Measurements from ENCODE around the gene MYO18A. TPM values are rescaled to one million over a fixed set of nuclear protein-coding genes. Genes with fewer than 3 reads are reported as not detected.

MYO18A gene
- total RNA-seq, 1 experiment from 2014 or later, result 24.0 TPM

- no peaks in the 10 kb centered on the region for H3K9me3 Mint-ChIP-seq (ENCODE audit: unreplicated experiment)
- H3K36me3 Mint-ChIP-seq (ENCODE audit: insufficient read depth, unreplicated experiment), result peaks cover 12% of the 10 kb centered on the region
- intact Hi-C loops (cut with micrococcal nuclease), result no loop called here
- H3K27me3 Mint-ChIP-seq (ENCODE audit: insufficient read depth, unreplicated experiment), result no peaks in the 10 kb centered on the region
- H3K4me3 Mint-ChIP-seq (ENCODE audit: unreplicated experiment), result peak overlapping the region; percentile 81
- peak; percentile 75 for DNase-seq (ENCODE audit: unreplicated experiment)
- ChIA-PET CTCF (interaction anchor here (0.6 to 9.9 kb wide), 11 partner anchors 21 to 89 kb away, joined by 3 to 191 read pairs (median 6); no protein-coding TSS in a partner anchor), POLR2A (interaction anchor here (0.6 to 8.8 kb wide), 15 partner anchors 14 to 463 kb away, joined by 3 to 231 read pairs (median 10); partner anchors contain the start of genes NUFIP2, PHF12 and RPL23A)
- H3K27ac Mint-ChIP-seq (ENCODE audit: low read depth, unreplicated experiment), result peak overlapping the region; percentile 93
- peaks cover 34% of the 10 kb centered on the region for H3K4me1 Mint-ChIP-seq (ENCODE audit: insufficient read depth, unreplicated experiment)
- TF ChIP-seq CTCF (IDR thresholded peaks at IDR 0.05; ENCODE audit: unreplicated experiment), result no peak
- BruUV-seq (replicated peaks), result no TSS peak
These were observed 2.1 kb downstream of the MYO18A start for GRCh38 chr17:29177871-29178749.

- peak overlapping the region; percentile 81 for H3K4me3 Mint-ChIP-seq (ENCODE audit: unreplicated experiment)
- no peaks in the 10 kb centered on the region for H3K9me3 Mint-ChIP-seq (ENCODE audit: unreplicated experiment)
- H3K27ac Mint-ChIP-seq (ENCODE audit: low read depth, unreplicated experiment), result peak overlapping the region; percentile 93
- no peaks in the 10 kb centered on the region for H3K27me3 Mint-ChIP-seq (ENCODE audit: insufficient read depth, unreplicated experiment)
- intact Hi-C loops (cut with micrococcal nuclease), result no loop called here
- CTCF ChIA-PET, result interaction anchor here (1.1 to 9.9 kb wide), 7 partner anchors 20 to 65 kb away, joined by 3 to 191 read pairs (median 6); no protein-coding TSS in a partner anchor
- H3K4me1 Mint-ChIP-seq (ENCODE audit: insufficient read depth, unreplicated experiment), result peaks cover 34% of the 10 kb centered on the region
- H3K36me3 Mint-ChIP-seq (ENCODE audit: insufficient read depth, unreplicated experiment), result peaks cover 12% of the 10 kb centered on the region
- no peak for DNase-seq (ENCODE audit: unreplicated experiment)
- BruUV-seq (replicated peaks), result no TSS peak
- no peak for TF ChIP-seq CTCF (IDR thresholded peaks at IDR 0.05; ENCODE audit: unreplicated experiment)
- POLR2A ChIA-PET, result interaction anchor here (0.6 to 8.8 kb wide), 10 partner anchors 13 to 463 kb away, joined by 3 to 231 read pairs (median 16); partner anchors contain the start of gene NUFIP2
These were observed 2.7 kb downstream of the MYO18A start for GRCh38 chr17:29177541-29177870.

GRCh38 chr17:29176558-29177351 is 3.4 kb downstream of the MYO18A start:
- H3K4me1 Mint-ChIP-seq (ENCODE audit: insufficient read depth, unreplicated experiment), result peaks cover 34% of the 10 kb centered on the region
- ChIA-PET CTCF (interaction anchor here (0.7 to 9.9 kb wide), 8 partner anchors 20 to 74 kb away, joined by 3 to 191 read pairs (median 4); no protein-coding TSS in a partner anchor), POLR2A (interaction anchor here (0.6 to 8.8 kb wide), 20 partner anchors 9 to 460 kb away, joined by 3 to 231 read pairs (median 6); partner anchors contain the start of gene NUFIP2)
- peak overlapping the region; percentile 81 for H3K4me3 Mint-ChIP-seq (ENCODE audit: unreplicated experiment)
- peak overlapping the region; percentile 93 for H3K27ac Mint-ChIP-seq (ENCODE audit: low read depth, unreplicated experiment)
- peak; percentile 61 for DNase-seq (ENCODE audit: unreplicated experiment)
- intact Hi-C loops (cut with micrococcal nuclease), result no loop called here
- BruUV-seq (replicated peaks), result no TSS peak
- TF ChIP-seq CTCF (IDR thresholded peaks at IDR 0.05; ENCODE audit: unreplicated experiment), result no peak
- H3K36me3 Mint-ChIP-seq (ENCODE audit: insufficient read depth, unreplicated experiment), result peaks cover 12% of the 10 kb centered on the region
- no peaks in the 10 kb centered on the region for H3K9me3 Mint-ChIP-seq (ENCODE audit: unreplicated experiment)
- no peaks in the 10 kb centered on the region for H3K27me3 Mint-ChIP-seq (ENCODE audit: insufficient read depth, unreplicated experiment)

Data from MCF 10A (cell line).